H9 (cell line): ENCODE results near the gene SERTAD1. TPM values are rescaled to one million over a fixed set of nuclear protein-coding genes. Genes with fewer than 3 reads are reported as not detected.

Experiments used
- DNase-seq: peaks from one replicate; pipeline ENCODE4 v3.0.0-alpha.2; 2017
- H2AFZ ChIP-seq: one replicate; pipeline ENCODE4 v1.6.1; 2013; ENCODE audit warnings: mild to moderate bottlenecking, low read length, control low read depth, moderate library complexity
- H2AK5ac ChIP-seq: 2 replicates; pipeline ENCODE4 v1.6.1; 2013; ENCODE audit warnings: low read length, control low read depth, mixed read lengths; ENCODE audit not compliant: insufficient read length
- H2BK120ac ChIP-seq: one replicate; pipeline ENCODE4 v1.6.1; 2013; ENCODE audit warnings: low read depth, mild to moderate bottlenecking, low read length, control low read depth, inconsistent platforms; ENCODE audit not compliant: poor library complexity, severe bottlenecking
- H2BK12ac ChIP-seq: 2 replicates; pipeline ENCODE4 v1.6.1; 2013; ENCODE audit warnings: low read length, control low read depth, mixed read lengths, low read depth; ENCODE audit not compliant: insufficient read length
- H2BK15ac ChIP-seq: 2 replicates; pipeline ENCODE4 v1.6.1; 2013; ENCODE audit warnings: low read depth, low read length, control low read depth
- H2BK20ac ChIP-seq: one replicate; pipeline ENCODE4 v1.6.1; 2013; ENCODE audit warnings: low read depth, mild to moderate bottlenecking, low read length, control low read depth, inconsistent platforms; ENCODE audit not compliant: poor library complexity, severe bottlenecking
- H2BK5ac ChIP-seq: 2 replicates; pipeline ENCODE4 v1.6.1; 2013; ENCODE audit warnings: low read length, control low read depth, mixed read lengths; ENCODE audit not compliant: insufficient read length
- H3K14ac ChIP-seq: 2 replicates; pipeline ENCODE4 v1.6.1; 2013; ENCODE audit warnings: low read length, control low read depth; ENCODE audit not compliant: insufficient read depth
- H3K18ac ChIP-seq: 2 replicates; pipeline ENCODE4 v1.6.1; 2013; ENCODE audit warnings: low read depth, mild to moderate bottlenecking, mixed read lengths, low read length, control low read depth; ENCODE audit not compliant: insufficient read length
- H3K23ac ChIP-seq: 2 replicates; pipeline ENCODE4 v1.6.1; 2013; ENCODE audit warnings: low read length, control low read depth, mixed read lengths, low read depth; ENCODE audit not compliant: insufficient read length
- H3K23me2 ChIP-seq: 2 replicates; pipeline ENCODE4 v1.6.1; 2013; ENCODE audit warnings: low read depth, mild to moderate bottlenecking, mixed read lengths, low read length, control low read depth; ENCODE audit not compliant: insufficient read length, poor library complexity, severe bottlenecking
- H3K27ac ChIP-seq: 2 replicates; pipeline ENCODE4 v1.5.1; 2013; ENCODE audit warnings: low read length, control low read depth, mixed read lengths, low read depth; ENCODE audit not compliant: insufficient read length
- H3K27me3 ChIP-seq: 2 replicates; pipeline ENCODE4 v1.6.1; 2013; ENCODE audit warnings: low read length, control low read depth, inconsistent platforms; ENCODE audit not compliant: insufficient read depth
- H3K4ac ChIP-seq: 2 replicates; pipeline ENCODE4 v1.6.1; 2013; ENCODE audit warnings: low read depth, mild to moderate bottlenecking, control low read depth, inconsistent platforms, low read length, moderate library complexity
- H3K4me1 ChIP-seq: 2 replicates; pipeline ENCODE4 v1.6.1; 2013; ENCODE audit warnings: low read length, control low read depth, inconsistent platforms; ENCODE audit not compliant: insufficient read depth
- H3K4me2 ChIP-seq: 2 replicates; pipeline ENCODE4 v1.6.1; 2013; ENCODE audit warnings: low read length, control low read depth, mixed read lengths; ENCODE audit not compliant: insufficient read length, insufficient read depth
- H3K56ac ChIP-seq: 2 replicates; pipeline ENCODE4 v1.6.1; 2013; ENCODE audit warnings: low read depth, mild to moderate bottlenecking, mixed read lengths, low read length, control low read depth; ENCODE audit not compliant: insufficient read length
- H3K79me1 ChIP-seq: 2 replicates; pipeline ENCODE4 v1.6.1; 2013; ENCODE audit warnings: low read depth, mild to moderate bottlenecking, moderate library complexity, low read length, control low read depth, inconsistent platforms; ENCODE audit not compliant: insufficient read depth, poor library complexity, severe bottlenecking
- H3K79me2 ChIP-seq: 2 replicates; pipeline ENCODE4 v1.6.1; 2013; ENCODE audit warnings: low read length, control low read depth, inconsistent platforms; ENCODE audit not compliant: insufficient read depth
- H3K9ac ChIP-seq: 2 replicates; pipeline ENCODE4 v1.6.1; 2013; ENCODE audit warnings: low read length, control low read depth, mixed read lengths; ENCODE audit not compliant: insufficient read length; ENCODE audit errors: extremely low read depth
- H3K9me3 ChIP-seq: one replicate; pipeline ENCODE4 v1.6.1; 2013; ENCODE audit warnings: low read depth, low read length, inconsistent platforms; ENCODE audit not compliant: control insufficient read depth
- H3T11ph ChIP-seq: one replicate; pipeline ENCODE4 v1.6.1; 2013; ENCODE audit warnings: mild to moderate bottlenecking, low read length, control low read depth, inconsistent platforms
- H4K20me1 ChIP-seq: one replicate; pipeline ENCODE4 v1.6.1; 2013; ENCODE audit not compliant: control insufficient read depth, insufficient read length, insufficient read depth
- H4K5ac ChIP-seq: 2 replicates; pipeline ENCODE4 v1.6.1; 2013; ENCODE audit warnings: low read depth, mild to moderate bottlenecking, mixed read lengths, low read length, control low read depth; ENCODE audit not compliant: insufficient read length
- H4K8ac ChIP-seq: replicated peaks from 2 replicates; pipeline ENCODE4 v1.6.1; 2013; ENCODE audit warnings: low read length, control low read depth, mixed read lengths, low read depth; ENCODE audit not compliant: insufficient read length
- H4K91ac ChIP-seq: 2 replicates; pipeline ENCODE4 v1.6.1; 2013; ENCODE audit warnings: low read depth, mild to moderate bottlenecking, moderate library complexity, mixed read lengths, low read length, control low read depth; ENCODE audit not compliant: insufficient read length
- H3K27ac Mint-ChIP-seq, 3 experiments: 2 replicates in 2 of 3; 3 replicates in 1 of 3; pipeline ENCODE4 v1.8.0; 2020 to 2021; ENCODE audit warnings: mixed read lengths in 3 of 3, mild to moderate bottlenecking in 1 of 3, moderate library complexity in 1 of 3
- H3K27me3 Mint-ChIP-seq: 2 replicates; pipeline ENCODE4 v1.8.0; 2021; ENCODE audit warnings: low read depth, mild to moderate bottlenecking, moderate library complexity, mixed read lengths
- H3K36me3 Mint-ChIP-seq, 3 experiments: 2 replicates in 2 of 3; 3 replicates in 1 of 3; pipeline ENCODE4 v1.8.0; 2020 to 2021; ENCODE audit warnings: low read depth in 3 of 3, mixed read lengths in 3 of 3; ENCODE audit not compliant: insufficient read depth in 1 of 3
- H3K4me1 Mint-ChIP-seq, 2 experiments: 2 replicates each; pipeline ENCODE4 v1.8.0; 2020; ENCODE audit warnings: mixed read lengths in 2 of 2
- H3K4me3 Mint-ChIP-seq, 2 experiments: 2 replicates in 1 of 2; 3 replicates in 1 of 2; pipeline ENCODE4 v1.8.0; 2020 to 2021; ENCODE audit warnings: mild to moderate bottlenecking in 2 of 2, mixed read lengths in 2 of 2, moderate library complexity in 1 of 2
- H3K9me3 Mint-ChIP-seq, 2 experiments: 2 replicates in 1 of 2; 3 replicates in 1 of 2; pipeline ENCODE4 v1.8.0; 2020; ENCODE audit warnings: mild to moderate bottlenecking in 2 of 2, mixed read lengths in 2 of 2, moderate library complexity in 1 of 2
- CTCF ChIP-seq: fragments of 200-600 bp; sonication (generic); conservative IDR thresholded peaks from 3 replicates; pipeline ENCODE4 v1.8.0; 2021; ENCODE audit warnings: antibody characterized with exemption, mild to moderate bottlenecking
- WGBS: extraction: QIAGEN DNeasy Blood & Tissue Kit; methylation state at CpG from one replicate; pipeline ENCODE4 v1.1.7; 2013; ENCODE audit warnings: missing lambda C conversion rate, low lambda C conversion rate, mixed read lengths; ENCODE audit not compliant: insufficient read length; ENCODE audit errors: extremely low coverage; 5-methylcytosine and 5-hydroxymethylcytosine counted together
- total RNA-seq: library from RNA; stranded (reverse); gene quantifications from 2 replicates; pipeline ENCODE4 v1.2.1, GENCODE V29; 2021

The SERTAD1 gene
- total RNA-seq, 1 experiment from 2014 or later, result 7.9 TPM

GRCh38 chr19:40371802-40372122 is 54.0 kb downstream of the SERTAD1 start:
- Histone ChIP-seq H3K4me2 (no peak overlapping the region), H4K20me1 (no peaks in the 10 kb centered on the region), H3K14ac (no peak overlapping the region; the same call in 1 of the 2 replicates), H3K27ac (no peak overlapping the region), H4K91ac (no peak overlapping the region), H3K27me3 (no peaks in the 10 kb centered on the region), H2BK20ac (no peak overlapping the region), H3K9me3 (no peaks in the 10 kb centered on the region), H3K4ac (no peak overlapping the region), H3K4me1 (no peaks in the 10 kb centered on the region), H2BK15ac (no peak overlapping the region), H3K79me1 (no peaks in the 10 kb centered on the region), H4K5ac (no peak overlapping the region), H2AFZ (no peak overlapping the region), H3T11ph (no peak overlapping the region), H2BK5ac (no peak overlapping the region), H3K23me2 (no peaks in the 10 kb centered on the region), H2BK120ac (no peak overlapping the region), H3K79me2 (no peaks in the 10 kb centered on the region), H2BK12ac (no peak overlapping the region), H4K8ac (no peak overlapping the region), H3K18ac (no peak overlapping the region), H3K9ac (no peak overlapping the region), H3K56ac (no peak overlapping the region), H2AK5ac (no peak overlapping the region), H3K23ac (no peak overlapping the region)
- Mint-ChIP-seq H3K4me3 (no peak overlapping the region), H3K9me3 (no peaks in the 10 kb centered on the region), H3K27me3 (no peaks in the 10 kb centered on the region), H3K36me3 (peaks cover 27 to 73% (median 73%) of the 10 kb centered on the region in 3 experiments), H3K27ac (no peak overlapping the region; a peak in 1 of 7 replicates), H3K4me1 (peaks cover 7 to 9% of the 10 kb centered on the region in 2 experiments)
- TF ChIP-seq CTCF, result no peak
- whole genome bisulfite sequencing, result no CpG with 5 or more reads among the region's 5 CpGs
- no peak for DNase-seq

Other genes starting within 250 kb of the SERTAD1 start
- gene MAP3K10, start 234.6 kb downstream of the SERTAD1 start, total RNA-seq, result 17.7 and 19.0 TPM in 2 replicates
- 0.15 and 0.31 TPM in 2 replicates for gene TTC9B, start 207.6 kb downstream of the SERTAD1 start, total RNA-seq
- 0.31 and 0.35 TPM in 2 replicates for gene CCNP, start 199.3 kb downstream of the SERTAD1 start, total RNA-seq
- gene AKT2, start 140.6 kb downstream of the SERTAD1 start, total RNA-seq, result 142 and 150 TPM in 2 replicates
- 18.4 and 19.4 TPM in 2 replicates for gene C19orf47, start 77.6 kb downstream of the SERTAD1 start, total RNA-seq
- gene PLD3, start 77.3 kb downstream of the SERTAD1 start, total RNA-seq, result 191 and 194 TPM in 2 replicates
- gene HIPK4, start 35.8 kb downstream of the SERTAD1 start, total RNA-seq, result 0.15 TPM in 1 of 2 replicates, not detected in the other
- 3.8 and 4.0 TPM in 2 replicates for gene PRX, start 12.6 kb downstream of the SERTAD1 start, total RNA-seq
- gene SERTAD3, start 18.3 kb upstream of the SERTAD1 start, total RNA-seq, result 30.9 and 32.2 TPM in 2 replicates
- gene BLVRB, start 39.8 kb upstream of the SERTAD1 start, total RNA-seq, result 27.9 and 30.4 TPM in 2 replicates
- 2.7 and 2.9 TPM in 2 replicates for gene SPTBN4, start 41.0 kb upstream of the SERTAD1 start, total RNA-seq
- 90.9 and 92.9 TPM in 2 replicates for gene SHKBP1, start 150.9 kb upstream of the SERTAD1 start, total RNA-seq
- gene LTBP4, start 175.4 kb upstream of the SERTAD1 start, total RNA-seq, result 115 and 129 TPM in 2 replicates